ENCODE results near the gene RAC3.

GRCh38 chr17:82080048-82080788 is 48.7 kb downstream of the RAC3 start:
- no peak for TF ChIP-seq POLR2A (IDR thresholded peaks at IDR 0.05; ENCODE audit: control extremely low read depth in 1 of 2, low read depth in 2 of 2, low read length in 2 of 2)
- TF ChIP-seq CTCF (IDR thresholded peaks at IDR 0.05; ENCODE audit: control extremely low read depth in 1 of 3, insufficient read depth in 1 of 3, low read depth in 1 of 3, low read length in 3 of 3) = no peak
- TF ChIP-seq YY1 (IDR thresholded peaks at IDR 0.05; ENCODE audit: low read depth, low read length) = no peak
- no peak for TF ChIP-seq EZH2 (IDR thresholded peaks at IDR 0.05; ENCODE audit: low read depth, low read length, severe bottlenecking)
- no peak for TF ChIP-seq RFX5 (IDR thresholded peaks at IDR 0.05; ENCODE audit: borderline replicate concordance, low read depth, low read length)
- no peak for TF ChIP-seq ZNF274 (IDR thresholded peaks at IDR 0.05; ENCODE audit: borderline replicate concordance, extremely low read depth, low read length)
- TF ChIP-seq POLR2AphosphoS5 (IDR thresholded peaks at IDR 0.05; ENCODE audit: low read depth, low read length) = no peak
- no peak for TF ChIP-seq USF2 (IDR thresholded peaks at IDR 0.05; ENCODE audit: low read length)

Measured in H1 (cell line).